Measurements from ENCODE around the gene MFNG.

The MFNG gene

GRCh38 chr22:37511395-37512104, 25.4 kb upstream of the MFNG start:
- DNase-seq, result no peak

- DNase-seq, result no peak
Measured at GRCh38 chr22:37510091-37510490, 23.9 kb upstream of the MFNG start.

GRCh38 chr22:37509059-37509860, 23.1 kb upstream of the MFNG start:
- DNase-seq, result no peak

- DNase-seq, result no peak
Measured at GRCh38 chr22:37508431-37508992, 22.3 kb upstream of the MFNG start.

DNA sequence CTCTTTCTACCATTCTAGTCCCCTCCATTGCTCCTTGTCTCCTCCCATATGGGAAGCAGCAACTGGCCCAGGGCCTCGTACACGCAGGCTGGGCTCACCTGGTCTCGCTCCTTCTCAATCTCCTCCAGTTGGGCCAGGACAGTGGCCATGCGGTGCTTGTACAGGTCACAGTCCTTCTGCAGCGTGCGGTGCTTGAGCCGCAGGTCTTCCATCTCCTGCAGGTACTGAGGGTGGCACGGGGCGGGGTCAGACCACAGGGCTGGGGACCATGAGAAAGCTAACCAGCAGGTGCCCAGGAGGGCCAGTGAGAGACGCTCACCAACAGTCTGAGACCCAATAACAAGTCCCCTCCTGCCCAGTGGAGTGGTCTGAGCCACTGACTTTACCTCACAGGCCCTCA, 21.5 kb upstream of the MFNG start:
- DNase-seq, result no peak

DNA sequence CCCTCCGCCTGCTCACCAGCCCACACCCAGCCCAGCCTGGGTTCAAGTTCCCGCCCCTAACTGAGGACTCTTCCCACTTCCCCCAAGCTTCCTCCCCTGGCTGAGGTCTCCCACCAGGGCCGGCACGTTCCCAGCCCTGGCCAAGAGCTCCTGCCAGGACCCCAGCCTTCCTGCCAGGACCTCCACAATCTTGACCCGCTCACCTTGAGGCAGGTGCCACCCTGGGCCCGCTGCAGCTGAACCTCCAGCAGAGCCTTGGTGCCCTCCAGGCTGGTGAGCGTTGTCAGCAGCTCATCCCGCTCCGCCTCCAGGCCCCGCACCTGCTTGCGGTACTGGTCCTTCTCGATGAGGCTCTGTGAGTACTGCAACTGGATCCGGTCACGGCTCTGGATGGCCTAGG, 19.8 kb upstream of the MFNG start:
- DNase-seq, result no peak

- no peak for DNase-seq
Measured at GRCh38 chr22:37505565-37505964, 19.4 kb upstream of the MFNG start.

GRCh38 chr22:37504964-37505363, 18.8 kb upstream of the MFNG start:
- no peak for DNase-seq

GRCh38 chr22:37503850-37504249, 17.7 kb upstream of the MFNG start:
- DNase-seq, result no peak

GRCh38 chr22:37503183-37503683, 17.0 kb upstream of the MFNG start:
- DNase-seq, result no peak

GRCh38 chr22:37502342-37503182, 16.4 kb upstream of the MFNG start:
- no peak for DNase-seq

DNA sequence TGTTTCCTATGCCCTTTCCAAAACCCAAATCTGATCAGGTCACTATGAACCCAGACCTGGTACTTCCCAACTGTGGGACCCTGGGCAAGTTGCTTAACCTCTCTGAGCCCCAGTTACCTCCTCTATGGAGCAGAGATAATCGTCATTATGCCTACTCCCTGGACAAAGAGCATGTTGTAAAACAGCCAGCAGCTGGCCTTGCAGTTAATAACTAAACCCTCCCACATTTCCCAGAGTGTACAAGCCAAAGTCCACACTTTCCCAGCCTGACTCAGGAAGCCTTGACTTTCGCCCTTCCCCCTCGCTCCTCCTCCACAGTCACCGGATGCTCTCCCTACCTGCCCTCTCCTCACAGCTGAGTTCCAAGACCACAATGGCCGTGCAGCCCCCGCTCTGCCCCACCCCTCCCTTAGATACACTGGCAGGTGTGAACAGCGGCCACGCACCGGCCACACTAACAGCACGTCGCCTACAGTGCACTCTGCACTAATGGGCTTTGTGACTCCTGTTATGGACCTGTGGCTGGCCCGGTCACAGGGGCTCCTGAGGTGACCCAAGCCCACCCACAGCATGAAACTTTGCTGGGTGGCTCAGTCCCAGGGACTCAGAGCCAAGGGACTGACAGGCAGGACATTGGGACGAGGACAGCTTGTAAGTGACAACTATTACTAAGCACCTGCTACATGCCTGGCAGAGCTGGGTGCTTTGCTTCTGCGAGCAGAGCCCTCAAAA, 15.6 kb upstream of the MFNG start:
- no peak for DNase-seq

DNA sequence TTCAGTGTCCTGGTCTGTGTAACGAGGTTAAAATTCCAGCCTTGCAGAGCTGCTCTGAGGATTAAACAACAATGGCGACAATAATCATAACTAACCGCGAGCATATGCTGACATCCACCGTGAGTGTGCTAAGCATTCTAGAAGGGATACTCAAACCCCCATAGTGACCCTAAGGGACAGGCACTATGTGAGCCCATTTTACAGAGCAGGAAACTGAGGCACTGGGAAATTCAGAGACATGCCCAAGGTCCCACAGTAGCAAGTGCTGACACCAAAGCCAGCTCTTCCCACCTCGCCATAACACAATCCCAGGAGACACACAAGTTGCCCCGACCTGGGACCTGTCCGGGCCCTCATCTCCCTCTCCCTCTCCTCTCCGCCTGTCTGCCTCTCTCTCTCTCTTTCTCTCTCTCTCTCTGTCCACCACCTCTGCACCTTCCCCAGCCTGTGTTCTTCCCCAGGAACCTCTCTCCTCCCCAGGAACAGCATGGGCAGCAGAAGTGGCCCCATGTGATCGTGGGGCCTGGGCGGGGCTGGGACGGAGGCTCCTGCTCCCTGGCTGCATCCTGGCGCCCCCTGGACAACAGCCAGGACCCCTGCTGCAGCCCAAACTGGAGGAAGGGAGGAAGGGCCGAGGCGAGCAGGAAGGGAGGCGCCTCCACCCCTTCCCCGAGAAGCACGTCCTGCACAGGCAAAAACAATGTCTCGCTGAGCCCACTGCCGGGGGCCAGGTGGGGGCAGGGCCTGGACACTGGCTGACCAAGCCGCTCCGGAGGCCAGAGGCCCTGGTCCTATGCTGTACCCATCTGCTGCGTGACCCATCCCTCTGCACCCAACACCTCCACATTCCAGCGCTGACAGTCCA, 14.8 kb upstream of the MFNG start:
- no peak for DNase-seq

DNA sequence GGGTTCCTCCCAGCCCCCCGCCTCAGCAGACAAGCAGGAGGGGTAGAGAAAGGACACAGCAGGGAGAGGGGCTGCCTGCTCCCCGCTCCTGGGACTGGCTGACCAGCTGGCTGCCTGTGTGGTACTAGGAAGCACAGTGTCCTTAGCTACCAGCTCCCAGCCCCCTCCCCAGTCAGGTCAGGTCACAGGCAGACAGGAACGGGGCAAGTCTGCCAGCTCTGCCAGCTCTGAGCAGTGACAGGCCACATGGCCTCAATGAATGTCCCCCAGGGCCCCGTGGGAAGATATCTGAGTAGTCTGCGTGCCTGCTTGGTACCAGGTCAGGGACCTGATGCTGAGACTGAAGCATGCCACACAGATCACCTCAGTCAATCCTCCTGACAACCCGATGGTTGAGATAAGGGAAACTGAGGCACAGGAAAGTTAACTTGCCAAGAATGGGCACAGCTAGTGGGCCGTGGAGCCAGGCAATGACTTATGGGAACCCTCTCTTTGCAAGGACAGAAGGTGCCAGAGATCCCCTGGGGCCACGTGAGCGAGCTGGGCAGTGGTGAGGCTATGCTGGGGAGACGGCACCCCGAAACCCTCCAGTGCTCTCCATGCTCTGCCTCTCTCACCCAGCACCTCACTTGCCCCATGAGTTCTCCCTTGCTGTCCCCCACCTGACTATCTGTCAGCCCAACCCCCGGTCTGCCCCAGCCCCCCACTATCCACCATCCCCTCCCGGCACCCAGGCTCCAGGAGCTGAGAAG, 13.8 kb upstream of the MFNG start:
- DNase-seq, result no peak

GRCh38 chr22:37499027-37499707, 13.0 kb upstream of the MFNG start:
- no peak for DNase-seq

DNA sequence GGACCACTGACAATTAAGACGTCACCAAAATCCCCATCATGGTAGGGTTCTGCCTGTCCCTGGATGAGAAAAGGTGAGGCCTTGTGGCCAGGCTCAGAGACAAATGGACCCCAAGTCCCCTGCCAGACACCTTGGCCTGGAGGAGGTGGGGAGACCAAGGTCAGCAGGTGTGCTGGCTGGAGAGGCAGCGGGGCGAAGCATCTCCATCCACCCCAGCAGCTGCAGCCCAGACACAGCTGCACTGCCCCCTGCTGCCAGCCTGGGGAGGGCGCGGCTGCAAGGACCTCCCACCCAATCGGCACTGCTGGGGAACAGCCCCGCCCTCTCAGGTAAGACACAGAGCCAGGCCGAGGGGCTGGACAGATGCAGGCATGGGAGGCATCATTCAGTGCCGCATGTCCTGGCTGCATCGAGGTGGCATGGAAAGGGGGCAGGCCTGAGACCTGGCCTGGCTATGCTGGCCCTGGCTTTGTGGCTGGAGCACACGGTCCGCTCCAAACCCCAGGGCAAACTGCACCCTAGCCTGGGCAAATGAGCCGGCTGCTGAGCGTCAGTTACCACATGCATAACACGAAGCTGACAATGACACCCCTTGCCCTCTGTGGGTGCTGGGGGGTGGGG, 12.2 kb upstream of the MFNG start:
- DNase-seq, result no peak

DNA sequence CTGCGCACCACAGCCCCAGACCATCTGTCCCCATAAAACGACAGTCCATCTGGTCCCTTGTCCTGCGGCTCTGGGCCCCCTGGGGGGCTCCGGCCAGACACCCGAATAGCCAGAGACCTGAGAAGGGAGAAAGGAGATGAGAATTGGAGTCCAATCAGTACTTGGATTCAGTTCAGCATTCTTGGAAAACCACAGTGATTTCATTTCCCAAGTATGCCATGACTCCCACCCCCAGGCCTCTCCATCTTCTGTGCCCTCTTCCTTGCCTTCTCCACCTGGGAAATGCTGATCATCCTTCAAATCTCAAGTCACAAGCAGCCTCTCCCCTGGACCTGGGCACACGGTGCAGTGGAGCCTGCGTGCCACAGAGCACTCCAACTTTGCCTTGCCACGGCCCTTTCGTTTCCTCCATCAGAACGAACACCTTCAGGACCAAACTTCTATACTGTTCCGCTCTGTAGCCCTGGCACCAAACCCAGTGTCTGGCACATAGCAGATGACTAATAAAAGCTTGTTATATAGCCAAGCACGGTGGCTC, 10.9 kb upstream of the MFNG start:
- DNase-seq, result no peak

- no peak for DNase-seq
Measured at GRCh38 chr22:37496651-37497050, 10.5 kb upstream of the MFNG start.

- no peak for DNase-seq
Measured at GRCh38 chr22:37493979-37494378, 7.8 kb upstream of the MFNG start.
